ENCODE data around the gene TMEM151B.

DNA sequence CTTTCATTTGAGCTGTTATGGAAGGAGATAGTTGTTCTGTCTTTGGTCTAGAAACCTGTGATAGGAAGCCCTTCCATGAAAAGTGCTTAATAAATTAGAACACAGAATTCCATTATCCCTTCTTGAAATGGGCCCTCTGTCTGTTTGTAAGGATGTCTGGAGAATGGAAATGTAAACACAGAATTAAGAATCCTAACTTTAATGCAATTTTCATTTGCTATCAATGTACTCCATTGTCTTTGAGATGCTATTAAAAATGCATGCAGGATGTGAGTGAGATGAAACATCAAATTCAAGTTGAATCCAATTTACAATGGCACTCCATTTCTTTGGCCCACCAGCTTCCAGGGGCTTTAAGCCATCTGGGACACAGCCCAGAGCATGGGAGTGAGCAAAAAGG lies 56.8 kb downstream of the TMEM151B start:
- TF ChIP-seq POLR2AphosphoS5 (IDR thresholded peaks at IDR 0.05), result no peak
- TF ChIP-seq, protein P1, sequence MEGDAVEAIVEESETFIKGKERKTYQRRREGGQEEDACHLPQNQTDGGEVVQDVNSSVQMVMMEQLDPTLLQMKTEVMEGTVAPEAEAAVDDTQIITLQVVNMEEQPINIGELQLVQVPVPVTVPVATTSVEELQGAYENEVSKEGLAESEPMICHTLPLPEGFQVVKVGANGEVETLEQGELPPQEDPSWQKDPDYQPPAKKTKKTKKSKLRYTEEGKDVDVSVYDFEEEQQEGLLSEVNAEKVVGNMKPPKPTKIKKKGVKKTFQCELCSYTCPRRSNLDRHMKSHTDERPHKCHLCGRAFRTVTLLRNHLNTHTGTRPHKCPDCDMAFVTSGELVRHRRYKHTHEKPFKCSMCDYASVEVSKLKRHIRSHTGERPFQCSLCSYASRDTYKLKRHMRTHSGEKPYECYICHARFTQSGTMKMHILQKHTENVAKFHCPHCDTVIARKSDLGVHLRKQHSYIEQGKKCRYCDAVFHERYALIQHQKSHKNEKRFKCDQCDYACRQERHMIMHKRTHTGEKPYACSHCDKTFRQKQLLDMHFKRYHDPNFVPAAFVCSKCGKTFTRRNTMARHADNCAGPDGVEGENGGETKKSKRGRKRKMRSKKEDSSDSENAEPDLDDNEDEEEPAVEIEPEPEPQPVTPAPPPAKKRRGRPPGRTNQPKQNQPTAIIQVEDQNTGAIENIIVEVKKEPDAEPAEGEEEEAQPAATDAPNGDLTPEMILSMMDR (IDR thresholded peaks at IDR 0.05), result no peak
- TF ChIP-seq POLR2A (IDR thresholded peaks at IDR 0.05), result no peak
- no peak for TF ChIP-seq EP300 (IDR thresholded peaks at IDR 0.05)

All from sigmoid colon (tissue), 4 donors.